Measurements from ENCODE around the gene MACROD2. TPM values are rescaled to one million over a fixed set of nuclear protein-coding genes. Genes with fewer than 3 reads are reported as not detected.

MACROD2 gene
- total and polyA plus RNA-seq, 4 donors, result 0.66 to 10.5 (median 3.3) TPM

DNA sequence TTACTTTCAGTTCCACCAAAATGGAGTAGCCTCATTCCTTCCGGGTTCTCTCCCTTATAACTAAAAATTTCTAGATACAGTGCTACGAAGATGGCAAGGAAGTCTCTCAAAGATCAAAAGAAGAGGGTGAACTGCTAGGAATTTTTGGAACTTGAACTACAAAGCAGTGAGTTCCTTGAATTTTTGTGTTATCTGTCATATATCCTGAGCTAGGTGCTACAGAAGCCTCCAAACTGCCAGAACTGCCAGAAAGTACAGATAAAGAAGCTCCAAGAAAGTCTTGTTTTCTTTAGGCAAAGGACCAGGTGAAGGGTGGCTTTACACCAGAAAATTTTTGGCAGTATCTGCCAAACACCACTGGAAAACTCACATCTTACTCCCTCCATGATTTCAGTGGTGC lies 560.9 kb downstream of the MACROD2 start:
- Histone ChIP-seq H3K9ac (ENCODE audit: low read depth in 1 of 2, low read length in 2 of 2) (no peak overlapping the region), H3K27ac (ENCODE audit: low read depth in 1 of 2, low read length in 2 of 2) (no peak overlapping the region), H3K9me3 (ENCODE audit: control insufficient read depth in 4 of 4, low read length in 3 of 4) (no peaks in the 10 kb centered on the region), H3K36me3 (ENCODE audit: control insufficient read depth in 4 of 4, insufficient read depth in 3 of 4, low read depth in 1 of 4, low read length in 3 of 4) (no peaks in the 10 kb centered on the region), H3K27me3 (ENCODE audit: control insufficient read depth in 4 of 4, insufficient read depth in 4 of 4, low read length in 3 of 4) (no peaks in the 10 kb centered on the region), H3K4me1 (ENCODE audit: control insufficient read depth in 4 of 4, insufficient read depth in 4 of 4, low read length in 3 of 4) (no peaks in the 10 kb centered on the region), H3K4me3 (ENCODE audit: low read depth in 1 of 3, low read length in 3 of 3) (no peak overlapping the region)
- TF ChIP-seq, protein P1, sequence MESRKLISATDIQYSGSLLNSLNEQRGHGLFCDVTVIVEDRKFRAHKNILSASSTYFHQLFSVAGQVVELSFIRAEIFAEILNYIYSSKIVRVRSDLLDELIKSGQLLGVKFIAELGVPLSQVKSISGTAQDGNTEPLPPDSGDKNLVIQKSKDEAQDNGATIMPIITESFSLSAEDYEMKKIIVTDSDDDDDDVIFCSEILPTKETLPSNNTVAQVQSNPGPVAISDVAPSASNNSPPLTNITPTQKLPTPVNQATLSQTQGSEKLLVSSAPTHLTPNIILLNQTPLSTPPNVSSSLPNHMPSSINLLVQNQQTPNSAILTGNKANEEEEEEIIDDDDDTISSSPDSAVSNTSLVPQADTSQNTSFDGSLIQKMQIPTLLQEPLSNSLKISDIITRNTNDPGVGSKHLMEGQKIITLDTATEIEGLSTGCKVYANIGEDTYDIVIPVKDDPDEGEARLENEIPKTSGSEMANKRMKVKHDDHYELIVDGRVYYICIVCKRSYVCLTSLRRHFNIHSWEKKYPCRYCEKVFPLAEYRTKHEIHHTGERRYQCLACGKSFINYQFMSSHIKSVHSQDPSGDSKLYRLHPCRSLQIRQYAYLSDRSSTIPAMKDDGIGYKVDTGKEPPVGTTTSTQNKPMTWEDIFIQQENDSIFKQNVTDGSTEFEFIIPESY (IDR thresholded peaks at IDR 0.05), result no peak
- TF ChIP-seq YY1 (IDR thresholded peaks at IDR 0.05) (no peak), EGR1 (IDR thresholded peaks at IDR 0.05; ENCODE audit: low read depth in 2 of 2) (no peak), RAD21 (IDR thresholded peaks at IDR 0.05) (no peak), NR2F2 (IDR thresholded peaks at IDR 0.05) (no peak), HNF4A (conservative IDR thresholded peaks at IDR 0.05) (no peak), RXRA (IDR thresholded peaks at IDR 0.05) (no peak), TAF1 (conservative IDR thresholded peaks at IDR 0.05) (no peak), GABPA (IDR thresholded peaks at IDR 0.05 in 1 of 2, conservative IDR thresholded peaks at IDR 0.05 in 1 of 2) (no peak), FOXA2 (IDR thresholded peaks at IDR 0.05) (no peak), FOXA1 (IDR thresholded peaks at IDR 0.05) (no peak), SP1 (IDR thresholded peaks at IDR 0.05) (no peak)
- TF ChIP-seq, protein P2, sequence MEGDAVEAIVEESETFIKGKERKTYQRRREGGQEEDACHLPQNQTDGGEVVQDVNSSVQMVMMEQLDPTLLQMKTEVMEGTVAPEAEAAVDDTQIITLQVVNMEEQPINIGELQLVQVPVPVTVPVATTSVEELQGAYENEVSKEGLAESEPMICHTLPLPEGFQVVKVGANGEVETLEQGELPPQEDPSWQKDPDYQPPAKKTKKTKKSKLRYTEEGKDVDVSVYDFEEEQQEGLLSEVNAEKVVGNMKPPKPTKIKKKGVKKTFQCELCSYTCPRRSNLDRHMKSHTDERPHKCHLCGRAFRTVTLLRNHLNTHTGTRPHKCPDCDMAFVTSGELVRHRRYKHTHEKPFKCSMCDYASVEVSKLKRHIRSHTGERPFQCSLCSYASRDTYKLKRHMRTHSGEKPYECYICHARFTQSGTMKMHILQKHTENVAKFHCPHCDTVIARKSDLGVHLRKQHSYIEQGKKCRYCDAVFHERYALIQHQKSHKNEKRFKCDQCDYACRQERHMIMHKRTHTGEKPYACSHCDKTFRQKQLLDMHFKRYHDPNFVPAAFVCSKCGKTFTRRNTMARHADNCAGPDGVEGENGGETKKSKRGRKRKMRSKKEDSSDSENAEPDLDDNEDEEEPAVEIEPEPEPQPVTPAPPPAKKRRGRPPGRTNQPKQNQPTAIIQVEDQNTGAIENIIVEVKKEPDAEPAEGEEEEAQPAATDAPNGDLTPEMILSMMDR (IDR thresholded peaks at IDR 0.05; ENCODE audit: low read depth, low read length, missing input control), result no peak
- DNase-seq (ENCODE audit: low spot score), result no peak
- WGBS, result 95% methylated on average over 2 of the region's 2 CpGs

DNA sequence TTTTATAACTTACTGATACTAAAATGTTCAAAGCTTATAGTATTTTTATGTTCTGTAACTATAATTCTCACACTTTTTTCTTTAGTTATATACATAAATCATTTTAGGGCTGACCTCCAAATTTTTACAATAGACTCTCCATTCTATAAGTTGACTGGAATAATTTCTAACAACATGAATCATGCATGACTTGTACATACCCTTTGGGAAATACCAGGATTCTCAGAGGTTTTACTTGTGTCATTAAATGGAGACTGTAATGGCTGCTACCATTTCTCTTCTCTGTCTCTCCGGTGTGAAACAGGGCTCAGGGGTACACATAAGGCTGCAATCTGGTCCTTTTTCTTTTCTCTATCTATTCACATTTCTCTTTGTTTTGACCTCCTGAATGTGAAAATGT lies 564.3 kb downstream of the MACROD2 start:
- Histone ChIP-seq H3K4me1 (ENCODE audit: control insufficient read depth in 4 of 4, insufficient read depth in 4 of 4, low read length in 3 of 4) (no peaks in the 10 kb centered on the region), H3K36me3 (ENCODE audit: control insufficient read depth in 4 of 4, insufficient read depth in 3 of 4, low read depth in 1 of 4, low read length in 3 of 4) (no peaks in the 10 kb centered on the region), H3K27ac (ENCODE audit: low read depth in 1 of 2, low read length in 2 of 2) (no peak overlapping the region), H3K4me3 (ENCODE audit: low read depth in 1 of 3, low read length in 3 of 3) (no peak overlapping the region), H3K9ac (ENCODE audit: low read depth in 1 of 2, low read length in 2 of 2) (no peak overlapping the region), H3K27me3 (ENCODE audit: control insufficient read depth in 4 of 4, insufficient read depth in 4 of 4, low read length in 3 of 4) (no peaks in the 10 kb centered on the region), H3K9me3 (ENCODE audit: control insufficient read depth in 4 of 4, low read length in 3 of 4) (no peaks in the 10 kb centered on the region)
- WGBS, result 86% methylated on average over 1 of the region's 1 CpG
- no peak for DNase-seq (ENCODE audit: low spot score)
- TF ChIP-seq TAF1 (conservative IDR thresholded peaks at IDR 0.05) (no peak), RXRA (IDR thresholded peaks at IDR 0.05) (no peak), SP1 (IDR thresholded peaks at IDR 0.05) (no peak), RAD21 (IDR thresholded peaks at IDR 0.05) (no peak), NR2F2 (IDR thresholded peaks at IDR 0.05) (no peak), HNF4G (IDR thresholded peaks at IDR 0.05) (no peak), HNF4A (conservative IDR thresholded peaks at IDR 0.05) (no peak), FOXA1 (IDR thresholded peaks at IDR 0.05) (no peak), JUND (IDR thresholded peaks at IDR 0.05) (no peak), GABPA (IDR thresholded peaks at IDR 0.05 in 1 of 2, conservative IDR thresholded peaks at IDR 0.05 in 1 of 2) (no peak), EGR1 (IDR thresholded peaks at IDR 0.05; ENCODE audit: low read depth in 2 of 2) (no peak), YY1 (IDR thresholded peaks at IDR 0.05) (no peak), FOXA2 (IDR thresholded peaks at IDR 0.05) (no peak)
- TF ChIP-seq, protein P2 (IDR thresholded peaks at IDR 0.05; ENCODE audit: low read depth, low read length, missing input control), result no peak
- TF ChIP-seq, protein P1 (IDR thresholded peaks at IDR 0.05), result no peak
- TF ChIP-seq, protein P3, sequence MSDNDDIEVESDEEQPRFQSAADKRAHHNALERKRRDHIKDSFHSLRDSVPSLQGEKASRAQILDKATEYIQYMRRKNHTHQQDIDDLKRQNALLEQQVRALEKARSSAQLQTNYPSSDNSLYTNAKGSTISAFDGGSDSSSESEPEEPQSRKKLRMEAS (IDR thresholded peaks at IDR 0.05), result no peak
- TF ChIP-seq, protein P4, sequence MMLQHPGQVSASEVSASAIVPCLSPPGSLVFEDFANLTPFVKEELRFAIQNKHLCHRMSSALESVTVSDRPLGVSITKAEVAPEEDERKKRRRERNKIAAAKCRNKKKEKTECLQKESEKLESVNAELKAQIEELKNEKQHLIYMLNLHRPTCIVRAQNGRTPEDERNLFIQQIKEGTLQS (IDR thresholded peaks at IDR 0.05), result no peak
- TF ChIP-seq, protein P5, sequence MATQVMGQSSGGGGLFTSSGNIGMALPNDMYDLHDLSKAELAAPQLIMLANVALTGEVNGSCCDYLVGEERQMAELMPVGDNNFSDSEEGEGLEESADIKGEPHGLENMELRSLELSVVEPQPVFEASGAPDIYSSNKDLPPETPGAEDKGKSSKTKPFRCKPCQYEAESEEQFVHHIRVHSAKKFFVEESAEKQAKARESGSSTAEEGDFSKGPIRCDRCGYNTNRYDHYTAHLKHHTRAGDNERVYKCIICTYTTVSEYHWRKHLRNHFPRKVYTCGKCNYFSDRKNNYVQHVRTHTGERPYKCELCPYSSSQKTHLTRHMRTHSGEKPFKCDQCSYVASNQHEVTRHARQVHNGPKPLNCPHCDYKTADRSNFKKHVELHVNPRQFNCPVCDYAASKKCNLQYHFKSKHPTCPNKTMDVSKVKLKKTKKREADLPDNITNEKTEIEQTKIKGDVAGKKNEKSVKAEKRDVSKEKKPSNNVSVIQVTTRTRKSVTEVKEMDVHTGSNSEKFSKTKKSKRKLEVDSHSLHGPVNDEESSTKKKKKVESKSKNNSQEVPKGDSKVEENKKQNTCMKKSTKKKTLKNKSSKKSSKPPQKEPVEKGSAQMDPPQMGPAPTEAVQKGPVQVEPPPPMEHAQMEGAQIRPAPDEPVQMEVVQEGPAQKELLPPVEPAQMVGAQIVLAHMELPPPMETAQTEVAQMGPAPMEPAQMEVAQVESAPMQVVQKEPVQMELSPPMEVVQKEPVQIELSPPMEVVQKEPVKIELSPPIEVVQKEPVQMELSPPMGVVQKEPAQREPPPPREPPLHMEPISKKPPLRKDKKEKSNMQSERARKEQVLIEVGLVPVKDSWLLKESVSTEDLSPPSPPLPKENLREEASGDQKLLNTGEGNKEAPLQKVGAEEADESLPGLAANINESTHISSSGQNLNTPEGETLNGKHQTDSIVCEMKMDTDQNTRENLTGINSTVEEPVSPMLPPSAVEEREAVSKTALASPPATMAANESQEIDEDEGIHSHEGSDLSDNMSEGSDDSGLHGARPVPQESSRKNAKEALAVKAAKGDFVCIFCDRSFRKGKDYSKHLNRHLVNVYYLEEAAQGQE (IDR thresholded peaks at IDR 0.05), result no peak

Data from liver (tissue), 9 donors.